Activated CD4-positive, alpha-beta T cell treated with anti-CD3 and anti-CD28 coated beads, Interleukin-2, amount 50 U/mL, for 1 hour (primary cell): ENCODE results near the gene GARNL3.

ENCODE experiments used
- DNase-seq: peaks from one replicate; pipeline ENCODE4 v3.0.0-alpha.2; 2020

GARNL3 gene

DNA sequence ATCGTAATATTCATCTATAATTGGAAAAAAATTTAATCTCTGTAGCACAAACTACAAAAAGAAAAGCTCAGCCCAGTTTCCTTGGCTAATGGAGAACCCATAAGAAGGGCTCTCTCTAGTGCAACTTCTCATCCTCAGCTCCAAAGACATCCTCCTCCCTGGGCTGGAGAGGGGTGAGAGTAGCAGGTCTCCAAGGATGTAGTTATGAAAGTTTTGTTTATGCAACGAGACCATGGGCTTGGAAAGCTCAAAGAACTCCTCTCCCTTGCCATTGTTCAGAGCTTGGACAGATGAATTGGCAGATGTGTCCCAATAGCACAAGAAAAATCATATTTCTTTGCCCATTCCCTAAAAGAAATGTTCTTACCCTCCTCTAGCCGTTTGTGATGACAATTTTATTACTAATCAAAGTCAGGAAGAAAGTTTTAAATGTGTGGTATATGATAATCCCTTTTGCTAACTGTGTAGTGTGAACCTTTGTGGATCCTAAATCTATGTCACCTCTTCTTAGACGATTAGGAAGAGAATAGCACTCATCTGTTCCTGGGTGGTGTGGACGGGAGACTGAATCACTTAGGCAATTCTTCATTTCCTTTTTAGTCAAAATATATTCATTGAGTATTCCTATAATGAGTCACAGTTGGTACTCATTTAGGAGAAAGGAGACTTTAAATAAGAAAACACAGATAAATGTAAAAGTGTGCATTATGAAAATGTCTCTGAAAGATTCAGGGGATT, 52.2 kb downstream of the GARNL3 start:
- DNase-seq = no peak

DNA sequence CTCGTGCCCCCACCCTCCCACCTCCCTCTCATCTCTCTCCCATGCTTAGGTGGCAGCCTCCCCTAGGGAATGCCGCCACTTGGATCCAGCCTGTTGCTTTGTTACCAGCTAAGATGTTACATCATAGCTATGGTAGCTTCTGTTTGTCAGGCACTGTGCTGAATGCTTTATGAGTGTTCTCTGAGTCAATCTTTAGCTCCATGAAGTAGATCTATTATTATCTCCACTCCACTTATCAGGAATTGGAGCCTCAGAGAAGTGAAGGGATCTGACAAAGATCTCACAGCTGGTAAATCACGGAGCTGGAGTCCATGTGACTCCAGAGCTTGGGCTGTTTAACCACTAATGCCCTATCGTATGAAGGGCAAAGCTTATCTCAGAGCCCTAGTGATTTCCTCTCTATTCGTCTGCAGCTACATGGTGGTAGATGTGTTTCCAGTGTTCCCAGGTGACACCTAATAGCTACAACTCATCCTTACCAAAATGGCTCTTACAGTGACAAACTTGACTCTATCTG, 54.1 kb downstream of the GARNL3 start:
- no peak for DNase-seq

DNA sequence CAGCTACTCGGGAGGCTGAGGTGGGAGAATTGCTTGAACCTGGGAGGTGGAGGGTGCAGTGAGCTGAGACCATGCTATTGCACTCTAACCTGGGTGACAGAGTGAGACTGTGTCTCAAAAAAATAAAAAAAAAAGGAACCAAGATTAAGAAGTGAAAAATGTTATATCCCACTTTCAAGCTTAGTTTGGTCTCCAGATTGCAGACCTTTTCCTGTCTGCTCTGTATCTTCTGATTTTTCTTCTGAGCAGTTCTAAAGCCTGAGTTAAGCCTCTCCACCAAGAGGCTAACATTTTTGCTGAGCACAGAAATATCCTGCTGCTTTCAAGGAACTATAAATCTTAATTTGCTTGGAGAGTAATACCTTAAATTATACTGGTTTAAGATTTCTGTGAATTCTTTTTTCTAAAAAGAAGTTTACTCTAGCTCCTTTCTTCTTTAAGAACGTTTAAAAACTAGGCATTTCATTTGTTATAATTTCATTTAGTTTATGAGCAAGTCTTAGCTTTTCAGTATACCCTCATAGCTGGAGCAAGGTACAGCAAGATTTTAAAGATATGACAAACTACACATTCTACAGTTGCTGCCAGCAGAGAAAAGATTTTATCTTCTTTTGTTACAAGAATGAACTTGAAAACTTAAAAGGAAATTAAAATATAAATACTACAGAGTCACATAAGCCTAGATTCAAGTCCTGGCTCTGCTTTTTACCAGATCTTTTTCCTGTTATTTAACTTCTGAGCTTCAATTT, 55.0 kb downstream of the GARNL3 start:
- no peak for DNase-seq

DNA sequence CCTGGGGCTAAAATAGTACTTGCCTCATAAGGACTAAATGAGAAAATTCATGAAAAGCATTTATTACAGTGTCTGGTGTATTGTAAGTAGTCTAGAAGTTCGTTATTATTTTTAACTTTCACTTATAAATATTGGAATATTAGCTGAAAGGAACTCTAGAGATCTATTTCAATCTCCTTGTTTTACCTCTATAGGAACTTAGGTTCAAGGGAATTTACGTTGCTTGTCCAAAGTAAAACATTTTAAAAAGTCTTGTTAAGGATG, 55.5 kb downstream of the GARNL3 start:
- DNase-seq = no peak

DNA sequence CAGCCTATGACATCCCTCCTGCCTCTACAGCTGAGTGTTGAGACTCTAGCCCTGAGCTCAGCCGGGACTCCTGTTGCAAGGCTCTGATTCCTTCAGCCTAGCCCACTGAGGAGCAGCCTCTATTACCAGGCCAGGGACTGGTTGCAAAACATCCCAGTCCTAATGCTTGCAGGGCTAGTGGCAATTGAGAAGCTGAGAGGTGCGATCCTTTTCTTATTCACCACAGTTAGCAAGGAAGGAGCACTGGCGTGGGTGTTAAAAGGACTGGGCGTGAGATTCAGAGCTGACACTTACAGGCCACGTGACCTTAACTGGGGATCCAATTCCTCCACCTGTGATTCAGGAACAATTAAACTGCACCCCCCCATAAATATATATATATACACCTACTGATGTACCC, 58.8 kb downstream of the GARNL3 start:
- DNase-seq = no peak

DNA sequence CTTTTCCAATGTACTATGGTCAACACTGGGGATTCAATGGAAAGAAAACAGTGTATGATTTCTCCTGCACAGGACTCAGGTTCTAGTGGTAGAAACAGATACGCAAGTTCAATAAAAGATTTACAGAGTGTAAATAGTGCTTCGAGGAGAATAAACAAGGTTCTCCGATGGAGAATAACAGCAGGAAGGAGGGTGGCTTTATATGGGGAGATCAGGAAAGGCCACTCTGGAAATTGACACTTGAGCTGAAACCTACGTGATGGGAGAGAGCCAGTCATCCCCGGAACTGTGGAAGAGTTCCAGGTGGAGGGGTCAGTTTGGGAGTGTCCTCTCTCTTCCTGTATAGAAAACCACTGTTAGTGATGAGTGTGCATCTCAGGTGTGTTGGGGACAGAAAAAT, 65.9 kb downstream of the GARNL3 start:
- no peak for DNase-seq

DNA sequence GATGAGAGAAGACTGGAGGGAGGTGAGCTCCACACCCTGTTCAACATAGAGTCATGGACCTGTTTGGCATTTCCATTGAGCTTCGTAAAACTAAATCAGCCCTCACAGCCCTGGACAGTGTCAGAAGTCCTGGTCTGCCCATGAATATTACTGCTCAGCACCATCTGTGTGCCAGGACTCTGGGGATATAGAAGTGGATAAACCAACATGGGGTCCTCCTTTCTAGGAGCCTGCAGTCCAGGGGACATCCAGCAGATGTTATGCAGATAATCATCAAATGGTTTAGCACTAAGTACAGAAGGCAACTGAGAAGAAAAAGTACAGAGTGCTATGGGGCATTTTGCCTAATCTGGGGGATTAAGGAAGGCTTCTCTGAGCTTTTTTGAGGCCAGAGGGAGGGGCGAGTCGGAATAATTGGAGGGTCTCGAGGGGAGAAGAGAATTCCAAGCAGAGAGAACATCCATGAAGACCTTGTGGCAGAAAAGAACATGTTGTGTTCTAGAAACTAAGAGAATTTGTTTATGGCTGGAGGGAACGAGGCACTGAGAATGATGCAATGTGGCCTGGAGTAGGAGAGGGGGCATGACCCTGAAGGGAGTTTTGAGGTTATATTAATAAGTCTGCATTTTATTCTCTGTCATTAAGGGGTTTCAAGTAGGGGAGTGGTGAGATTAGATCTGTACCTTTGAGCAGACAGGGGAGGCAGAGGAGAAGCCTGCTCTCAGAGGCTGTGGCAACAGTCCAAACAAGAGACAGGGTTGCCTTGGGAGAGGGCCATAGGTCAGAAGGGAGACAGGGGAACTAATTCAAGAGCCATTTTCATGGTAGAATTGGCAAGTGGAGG, 68.9 kb downstream of the GARNL3 start:
- no peak for DNase-seq

DNA sequence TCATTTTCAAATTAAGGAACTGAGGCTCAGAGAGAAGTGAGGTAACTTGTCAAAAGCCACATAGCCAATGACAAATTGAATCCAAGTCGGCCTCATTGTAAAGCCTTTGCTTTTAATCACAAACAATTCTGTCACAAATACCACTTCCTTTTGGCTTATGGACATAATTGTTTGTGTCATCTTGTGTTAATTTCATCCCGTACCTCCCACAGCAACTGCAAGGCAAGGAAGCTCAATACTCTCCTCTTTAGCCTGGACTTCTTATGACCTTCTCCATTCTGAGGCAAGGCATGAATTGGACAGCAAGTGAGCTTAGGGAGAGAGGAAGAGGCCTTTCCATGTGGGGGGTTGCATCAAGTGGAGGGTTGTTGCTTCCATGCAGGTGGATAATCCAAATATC, 70.2 kb downstream of the GARNL3 start:
- DNase-seq = no peak

DNA sequence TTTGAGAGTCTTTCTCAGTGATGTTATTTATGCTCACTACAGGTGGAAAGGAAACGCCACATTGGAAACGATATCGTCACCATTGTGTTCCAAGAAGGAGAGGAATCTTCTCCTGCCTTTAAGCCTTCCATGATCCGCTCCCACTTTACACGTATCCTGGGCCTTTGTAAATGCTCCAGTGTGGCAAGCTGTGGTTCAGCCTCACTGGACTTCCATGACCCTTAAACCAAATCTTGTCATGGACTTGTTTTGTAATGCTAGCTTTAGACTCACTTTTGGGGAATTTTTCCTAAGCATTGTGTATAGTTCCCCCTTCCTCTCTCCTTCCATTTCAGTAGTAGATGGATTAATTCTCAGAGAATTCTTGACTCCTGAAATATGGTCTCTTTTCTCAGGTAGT, 71.5 kb downstream of the GARNL3 start:
- DNase-seq = no peak

DNA sequence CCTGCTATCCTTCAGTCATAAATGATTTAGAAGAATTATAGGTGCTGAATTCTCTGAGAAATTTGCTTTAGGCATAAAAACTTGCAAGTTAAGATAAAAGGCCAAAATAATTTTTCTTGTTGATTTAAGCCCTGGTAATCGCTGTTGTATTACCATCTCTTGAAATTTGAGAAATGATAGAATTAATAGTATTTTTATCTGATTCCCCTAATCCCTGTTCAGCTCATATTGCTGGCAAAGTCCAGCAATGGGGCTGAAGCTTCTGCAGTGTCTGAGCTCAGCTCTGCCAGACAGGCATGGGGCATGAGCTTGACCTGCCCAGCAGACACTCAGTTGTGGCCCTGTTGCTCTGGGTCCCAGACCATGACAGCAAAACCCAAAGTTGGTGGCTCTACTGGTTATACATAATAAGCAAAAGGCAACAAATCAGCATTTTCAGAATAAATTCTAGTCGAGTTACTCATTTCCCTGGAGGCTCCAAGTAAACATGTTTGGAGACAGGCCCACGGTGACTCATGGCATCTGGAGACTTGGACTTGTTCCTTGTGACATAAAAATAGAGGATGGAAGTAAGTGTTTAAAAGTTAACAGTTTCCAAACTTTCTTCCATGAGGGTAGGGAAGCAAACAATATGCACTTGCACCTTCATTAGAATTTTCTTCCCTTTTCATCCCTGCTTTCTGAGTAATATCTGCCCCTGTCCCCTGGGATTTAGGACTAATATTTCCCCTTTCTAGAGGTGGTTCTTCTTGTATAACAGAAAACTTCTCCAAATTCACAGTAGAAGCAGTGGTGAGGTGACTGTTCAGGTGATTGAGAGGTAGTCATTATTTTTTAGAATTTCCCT, 72.2 kb downstream of the GARNL3 start:
- DNase-seq = no peak

DNA sequence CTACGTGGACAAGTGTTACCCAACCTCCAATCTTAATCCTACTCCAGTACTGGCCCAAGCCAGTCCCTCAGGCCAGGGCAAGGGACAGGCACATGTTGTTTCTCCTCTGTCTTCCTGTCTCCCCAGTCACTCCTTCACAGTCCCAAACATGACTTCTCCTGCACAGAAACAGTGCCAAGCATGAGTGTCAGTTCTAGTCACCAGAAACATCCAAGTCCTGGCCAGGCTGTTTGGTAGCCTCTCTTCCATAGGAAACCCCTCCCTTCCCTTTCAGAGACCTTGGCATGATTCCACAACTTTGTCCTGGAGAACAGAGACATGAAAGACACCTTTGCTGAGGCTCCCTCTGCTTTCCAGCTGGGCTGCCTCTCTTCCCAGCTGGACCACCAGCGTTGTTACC, 76.1 kb downstream of the GARNL3 start:
- DNase-seq = no peak

DNA sequence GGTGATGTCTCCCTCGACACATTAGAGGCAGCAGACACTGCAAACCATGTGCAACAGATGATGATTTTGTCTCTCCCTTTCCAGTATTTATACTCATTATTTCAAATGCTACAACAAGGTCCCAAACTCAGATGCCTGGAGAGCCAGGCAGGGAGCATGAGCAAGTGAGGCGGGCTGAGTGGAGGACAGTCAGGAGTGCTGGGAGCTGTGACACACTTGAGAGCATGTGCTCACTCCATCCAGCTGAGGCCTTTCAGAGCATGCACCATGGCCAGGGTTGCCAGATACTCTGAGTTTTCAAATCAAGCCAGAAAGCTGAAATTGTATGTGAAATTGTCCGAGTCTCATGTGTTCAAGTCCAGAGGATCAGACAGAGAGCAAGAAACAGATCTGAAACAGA, 76.6 kb downstream of the GARNL3 start:
- DNase-seq = no peak

DNA sequence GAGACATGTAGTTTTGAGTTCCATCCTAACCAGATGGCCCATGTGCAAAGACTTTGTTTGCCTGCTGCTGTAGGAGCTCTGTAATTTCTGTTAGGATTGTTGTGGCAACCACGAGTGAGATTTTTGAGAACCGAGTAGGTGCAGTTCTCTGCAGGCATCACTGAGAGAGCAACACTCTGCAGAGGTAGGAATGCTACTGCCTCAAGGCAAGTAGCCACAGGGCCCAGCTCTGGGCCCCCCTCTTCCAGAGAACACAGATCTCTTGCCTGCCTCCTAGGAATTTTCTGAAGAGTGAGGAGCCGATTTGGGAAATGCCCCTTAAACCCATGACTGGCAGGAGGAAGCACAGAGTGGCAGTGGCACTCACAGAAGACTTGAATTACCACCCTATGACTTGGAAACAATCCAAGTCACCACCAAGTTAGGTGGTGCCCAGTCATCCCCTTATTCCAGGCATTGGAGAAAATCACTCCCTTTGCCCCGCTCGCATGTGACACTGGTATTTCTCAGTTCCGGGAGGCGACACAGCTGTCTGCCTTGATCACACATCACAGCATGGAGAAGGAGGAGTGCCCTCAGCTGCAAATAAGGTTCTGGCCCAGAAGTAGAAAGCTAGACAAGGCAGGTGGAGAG, 79.9 kb downstream of the GARNL3 start:
- no peak for DNase-seq

DNA sequence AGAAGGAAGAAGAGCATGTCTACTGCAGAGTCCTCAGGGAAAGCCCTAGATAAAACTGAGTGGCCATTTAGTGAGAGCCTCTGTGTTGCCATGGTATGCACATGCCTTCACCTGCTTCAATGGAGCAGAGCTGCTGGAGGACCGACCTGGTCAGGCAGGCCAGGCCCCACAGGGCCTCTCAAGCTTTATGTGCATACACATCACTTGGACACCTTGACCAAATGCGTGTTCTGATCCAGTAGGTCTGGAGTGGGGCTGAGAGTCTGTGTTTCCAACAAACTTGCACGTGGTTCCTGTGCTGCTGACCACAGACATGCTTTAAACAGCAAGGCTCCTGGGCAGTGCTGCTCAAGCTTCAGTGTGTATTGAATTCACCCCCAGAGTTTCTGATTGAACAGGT, 81.0 kb downstream of the GARNL3 start:
- DNase-seq = no peak

DNA sequence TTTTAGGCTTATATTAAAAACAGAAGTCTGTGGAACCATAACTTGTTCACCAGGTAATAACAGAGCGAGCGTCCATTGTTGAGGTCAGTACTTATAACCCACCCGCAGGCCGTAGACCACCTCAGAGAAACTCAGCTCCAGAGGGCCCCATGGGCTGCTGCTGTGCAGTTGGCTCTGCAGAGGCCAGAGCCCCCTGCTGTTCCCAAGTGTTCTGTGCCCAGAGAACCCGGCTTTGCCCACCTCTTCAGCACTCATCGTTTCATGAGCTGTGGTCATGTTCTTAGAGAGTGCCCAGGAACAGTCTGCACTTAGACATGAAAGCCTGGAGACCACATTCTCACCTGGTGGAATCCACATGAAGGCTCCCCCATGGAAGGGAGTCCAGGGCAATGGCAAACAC, 82.0 kb downstream of the GARNL3 start:
- no peak for DNase-seq

DNA sequence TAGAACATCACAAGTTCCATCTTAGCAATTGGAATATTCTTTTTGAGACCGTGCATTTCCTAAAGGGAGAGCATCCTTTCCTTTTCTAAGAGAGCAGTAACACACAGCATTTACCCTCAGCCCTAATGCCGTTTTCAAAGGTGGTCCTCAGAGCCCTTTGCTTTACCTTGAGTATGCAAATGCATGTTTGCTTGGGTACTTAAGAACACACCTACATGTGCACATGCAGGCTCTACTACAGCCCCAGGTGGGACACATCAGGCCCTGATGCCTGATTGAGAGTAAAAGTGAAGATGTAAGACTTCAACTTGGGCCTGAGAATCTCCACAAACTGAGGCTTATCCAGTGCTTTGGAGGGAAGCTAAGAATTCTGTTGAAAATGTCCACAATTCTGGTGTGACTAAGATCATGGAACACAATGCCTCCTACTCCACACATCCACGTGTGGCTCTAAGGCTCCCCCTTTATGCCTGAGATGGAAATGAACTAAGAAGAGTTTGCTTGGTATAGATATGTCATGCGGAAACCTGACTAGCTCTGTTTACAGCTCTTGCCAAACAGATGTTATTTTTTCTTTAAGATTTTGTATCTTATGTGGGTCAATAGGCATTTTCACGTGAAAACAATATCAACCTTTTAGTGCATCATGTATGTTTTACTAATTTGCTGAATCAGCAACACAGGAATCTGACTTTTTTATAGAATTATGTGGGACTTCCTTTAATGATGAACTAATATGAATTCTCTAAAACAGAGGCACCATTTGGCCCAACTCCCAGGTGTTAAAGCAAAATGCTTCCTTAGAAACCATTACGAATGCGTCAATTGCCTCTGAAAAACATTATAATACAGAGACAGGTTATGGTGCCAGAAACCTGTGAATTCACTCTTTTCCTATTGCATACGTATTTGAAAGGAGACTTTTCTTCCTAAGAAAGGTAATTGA, 83.5 kb downstream of the GARNL3 start:
- no peak for DNase-seq

DNA sequence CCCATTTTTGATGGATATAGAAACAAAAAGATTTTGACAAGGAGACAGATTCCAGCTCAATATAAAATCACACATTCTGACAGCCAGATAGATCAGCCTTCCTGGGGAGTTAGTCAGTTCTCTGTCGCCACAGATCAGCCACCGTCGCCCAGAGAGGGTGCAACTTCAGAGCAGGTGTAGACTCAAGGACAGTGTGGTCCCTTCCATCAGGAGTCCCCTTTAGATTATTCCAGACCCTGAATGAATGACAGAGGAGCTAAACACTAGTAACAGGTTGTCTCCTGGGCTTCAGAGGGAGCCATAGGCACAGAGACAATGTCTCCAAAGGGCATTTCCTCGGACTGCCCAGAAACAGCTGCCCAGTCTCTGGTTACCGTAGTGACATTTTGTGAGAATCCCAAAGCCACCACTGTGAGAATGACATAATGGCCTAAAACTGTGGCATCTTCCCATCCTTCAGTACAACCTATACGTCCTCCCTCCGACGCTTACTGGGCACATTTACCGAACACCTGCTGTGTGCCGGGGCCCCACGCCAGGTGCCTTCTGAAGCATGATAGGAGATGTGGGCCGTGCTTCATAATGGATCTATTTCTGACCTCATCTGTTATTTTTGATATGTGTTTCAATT, 85.0 kb downstream of the GARNL3 start:
- no peak for DNase-seq

DNA sequence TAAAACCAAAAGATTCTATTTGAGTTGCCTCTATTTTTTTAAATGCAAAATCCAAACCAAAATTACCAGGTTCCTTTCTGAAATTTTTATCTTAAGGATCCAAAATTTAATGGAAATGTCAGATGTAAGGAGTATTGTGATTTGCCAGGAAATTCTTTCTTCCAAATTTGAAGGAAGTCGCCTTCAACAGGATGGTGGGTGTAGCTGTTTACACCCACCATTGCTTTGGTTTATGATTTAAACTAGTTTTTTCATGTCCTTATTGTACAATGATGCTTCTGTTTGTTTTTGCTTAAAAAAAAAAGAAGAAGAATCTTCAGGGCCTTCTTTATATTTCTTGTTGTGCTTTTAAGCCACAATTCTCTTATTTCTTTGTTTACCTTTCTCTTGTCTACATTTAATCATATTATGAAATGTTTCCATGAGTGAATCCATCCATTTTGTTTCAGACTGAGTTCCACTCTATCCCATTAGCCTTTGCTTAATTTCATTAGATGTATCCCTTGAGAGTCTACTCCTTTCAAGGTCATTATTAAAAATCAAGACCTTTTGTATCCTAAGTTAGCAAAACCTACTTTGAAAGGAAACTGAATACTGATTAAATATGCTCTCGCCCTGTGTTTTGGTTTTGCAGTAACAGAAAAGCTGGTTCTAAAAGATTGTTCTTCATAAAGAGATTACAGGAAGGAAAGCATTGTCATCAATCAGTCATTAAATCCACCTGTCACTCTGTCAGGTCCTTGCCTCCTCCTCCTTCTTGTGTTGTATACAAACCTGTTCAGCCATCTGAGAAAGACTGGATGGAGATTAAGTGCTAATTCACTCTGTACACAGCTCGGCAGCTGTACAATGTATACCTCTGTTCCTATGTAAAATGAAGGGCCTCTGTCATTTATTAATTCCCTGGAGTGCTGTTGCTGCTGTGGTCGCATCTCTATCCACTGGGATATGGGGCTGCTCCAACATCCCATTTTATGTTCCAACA, 86.9 kb downstream of the GARNL3 start:
- DNase-seq = no peak

DNA sequence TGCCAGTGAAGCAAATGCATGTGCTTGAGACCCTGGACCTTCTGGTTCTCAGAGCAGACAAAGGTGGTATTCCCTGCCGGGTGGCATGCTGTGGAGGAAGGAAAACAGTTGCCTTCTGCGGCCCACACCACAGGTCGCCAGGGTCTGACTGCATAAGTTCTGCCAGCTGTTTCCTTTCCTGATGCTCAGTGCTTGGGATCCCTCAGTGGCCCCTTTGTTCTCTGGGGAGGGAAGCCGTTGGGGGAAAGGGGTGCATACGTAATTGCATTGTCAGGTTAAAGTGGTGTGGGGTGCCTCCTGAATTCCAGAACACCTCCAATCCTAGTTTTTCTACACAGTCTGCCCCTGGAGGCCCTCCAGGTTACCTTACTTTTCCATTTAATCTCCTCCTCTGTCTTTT, 89.3 kb downstream of the GARNL3 start:
- DNase-seq = no peak
